RWPE1 (cell line): ENCODE data around the gene FPR1.
A peak's percentile ranks its signal among the peaks of the same experiment; 100 is the strongest.

ENCODE experiments used
- CTCF ChIA-PET: fragments of 350-600 bp; sonication (Branson Sonifier 250); formaldehyde crosslinking; extraction: SDS; loops from one replicate; lab custom pipeline; 2021; lab: Yijun Ruan, JAX
- POLR2A ChIA-PET: fragments of 400-600 bp; formaldehyde crosslinking; extraction: SDS; loops from one replicate; lab custom pipeline; 2020; ENCODE audit warnings: antibody characterized with exemption; ENCODE audit not compliant: low non-redundant PET; lab: Yijun Ruan, JAX
- DNase-seq: peaks from one replicate; pipeline ENCODE4 v3.0.0; 2012; ENCODE audit warnings: low spot score
- H3K27ac ChIP-seq: fragments of 450-650 bp; 2 replicates; pipeline ENCODE4 v1.5.1; 2017
- TF ChIP-seq, protein P1 (sequence below): fragments of 450-650 bp; conservative IDR thresholded peaks from 2 replicates; pipeline ENCODE4 v1.5.1; 2017; ENCODE audit warnings: low read depth, mild to moderate bottlenecking

Gene FPR1

DNA sequence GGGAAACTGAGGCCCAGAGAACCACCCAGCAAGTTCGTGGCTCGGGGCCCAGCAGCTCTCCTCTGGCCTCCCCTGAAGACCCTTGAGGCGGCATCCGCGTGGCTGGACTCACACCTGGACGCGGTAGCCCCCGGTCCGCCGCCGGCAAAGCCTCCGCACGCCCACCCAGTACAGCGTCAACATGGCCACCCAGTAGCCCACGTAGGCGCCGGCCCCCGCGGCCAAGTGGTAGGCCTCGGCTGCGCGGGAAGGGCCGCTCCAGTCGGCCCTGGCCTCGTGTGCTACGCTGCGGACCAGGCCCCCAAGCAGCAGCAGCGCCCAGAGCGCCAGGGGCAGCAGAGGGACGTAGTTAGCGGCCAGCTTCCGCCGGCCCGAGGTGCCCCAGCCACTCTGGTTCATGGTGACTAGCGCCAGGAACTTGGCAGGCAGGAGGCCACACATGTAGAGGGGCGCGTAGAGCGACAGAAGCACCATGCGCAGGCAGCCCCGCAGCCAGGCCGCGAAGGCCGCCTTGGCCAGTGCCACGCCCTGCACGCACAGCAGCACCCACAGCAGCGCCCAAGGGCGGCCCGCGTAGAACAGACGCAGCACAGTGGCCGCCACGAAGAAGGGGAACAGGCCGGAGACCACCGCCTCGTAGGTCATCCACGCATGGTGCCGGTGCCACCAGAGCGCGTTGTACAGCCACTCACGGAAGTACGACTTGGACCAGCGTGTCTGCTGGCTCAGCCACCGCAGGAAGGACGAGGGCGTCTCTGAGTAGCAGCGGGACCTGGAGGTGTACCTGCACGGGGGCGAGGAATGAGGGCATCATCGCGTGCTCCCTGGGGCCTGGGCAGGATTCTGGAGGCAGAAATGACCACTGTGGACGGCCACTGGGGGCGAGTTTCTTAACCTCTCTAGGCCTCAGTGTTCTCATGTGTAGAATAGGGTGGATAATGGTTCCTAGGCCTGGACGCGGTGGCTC lies 38.1 kb downstream of the FPR1 start:
- TF ChIP-seq, protein P1, sequence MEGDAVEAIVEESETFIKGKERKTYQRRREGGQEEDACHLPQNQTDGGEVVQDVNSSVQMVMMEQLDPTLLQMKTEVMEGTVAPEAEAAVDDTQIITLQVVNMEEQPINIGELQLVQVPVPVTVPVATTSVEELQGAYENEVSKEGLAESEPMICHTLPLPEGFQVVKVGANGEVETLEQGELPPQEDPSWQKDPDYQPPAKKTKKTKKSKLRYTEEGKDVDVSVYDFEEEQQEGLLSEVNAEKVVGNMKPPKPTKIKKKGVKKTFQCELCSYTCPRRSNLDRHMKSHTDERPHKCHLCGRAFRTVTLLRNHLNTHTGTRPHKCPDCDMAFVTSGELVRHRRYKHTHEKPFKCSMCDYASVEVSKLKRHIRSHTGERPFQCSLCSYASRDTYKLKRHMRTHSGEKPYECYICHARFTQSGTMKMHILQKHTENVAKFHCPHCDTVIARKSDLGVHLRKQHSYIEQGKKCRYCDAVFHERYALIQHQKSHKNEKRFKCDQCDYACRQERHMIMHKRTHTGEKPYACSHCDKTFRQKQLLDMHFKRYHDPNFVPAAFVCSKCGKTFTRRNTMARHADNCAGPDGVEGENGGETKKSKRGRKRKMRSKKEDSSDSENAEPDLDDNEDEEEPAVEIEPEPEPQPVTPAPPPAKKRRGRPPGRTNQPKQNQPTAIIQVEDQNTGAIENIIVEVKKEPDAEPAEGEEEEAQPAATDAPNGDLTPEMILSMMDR = no peak
- no peak for DNase-seq
- CTCF ChIA-PET = interaction anchor here (0.7 kb wide), 1 partner anchor 64 kb away, joined by 4 read pairs; no protein-coding TSS in a partner anchor
- POLR2A ChIA-PET = no interaction called here
- no peak overlapping the region for H3K27ac ChIP-seq

GRCh38 chr19:51712461-51713081 lies 39.1 kb downstream of the FPR1 start:
- peak; percentile 75 for DNase-seq
- ChIA-PET POLR2A (no interaction called here), CTCF (interaction anchor here (1.5 kb wide), 1 partner anchor 65 kb away, joined by 7 read pairs; no protein-coding TSS in a partner anchor)
- H3K27ac ChIP-seq = no peak overlapping the region
- TF ChIP-seq, protein P1 = peak; percentile 73

GRCh38 chr19:51711702-51712101 lies 40.0 kb downstream of the FPR1 start:
- H3K27ac ChIP-seq = no peak overlapping the region
- ChIA-PET POLR2A (no interaction called here), CTCF (interaction anchor here (1.5 kb wide), 1 partner anchor 66 kb away, joined by 7 read pairs; no protein-coding TSS in a partner anchor)
- no peak for DNase-seq
- TF ChIP-seq, protein P1 = no peak

GRCh38 chr19:51710163-51710562 lies 41.5 kb downstream of the FPR1 start:
- CTCF ChIA-PET = interaction anchor here (1.4 kb wide), 1 partner anchor 68 kb away, joined by 8 read pairs; no protein-coding TSS in a partner anchor
- POLR2A ChIA-PET = no interaction called here
- no peak for DNase-seq
- TF ChIP-seq, protein P1 = no peak
- H3K27ac ChIP-seq = no peak overlapping the region

DNA sequence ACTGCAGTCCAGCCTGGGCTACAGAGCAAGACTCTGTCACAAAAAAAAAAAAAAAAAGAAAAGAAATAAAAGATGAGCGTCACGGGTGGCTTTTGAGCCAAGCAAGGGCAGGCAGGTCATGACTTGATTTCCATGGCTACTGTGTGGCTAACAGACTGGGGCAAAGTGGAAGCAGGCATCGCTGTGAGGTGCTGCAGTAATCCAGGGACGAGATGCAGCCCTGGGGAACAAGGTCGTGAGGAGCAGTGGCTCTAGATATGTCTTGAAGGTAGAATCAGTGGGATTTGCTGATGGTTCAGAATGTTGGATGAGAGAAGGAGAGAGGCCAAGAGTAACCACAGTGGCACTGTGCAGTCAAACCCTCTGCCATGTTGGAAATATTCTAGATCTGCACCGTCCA lies 42.1 kb downstream of the FPR1 start:
- no peak overlapping the region for H3K27ac ChIP-seq
- TF ChIP-seq, protein P1 = no peak
- no peak for DNase-seq
- POLR2A ChIA-PET = interaction anchor here (0.6 kb wide), 1 partner anchor 161 kb away, joined by 5 read pairs; no protein-coding TSS in a partner anchor
- CTCF ChIA-PET = interaction anchor here (1.4 kb wide), 1 partner anchor 68 kb away, joined by 8 read pairs; no protein-coding TSS in a partner anchor

GRCh38 chr19:51708811-51709210 lies 42.9 kb downstream of the FPR1 start:
- no peak for DNase-seq
- H3K27ac ChIP-seq = no peak overlapping the region
- POLR2A ChIA-PET = no interaction called here
- TF ChIP-seq, protein P1 = no peak
- CTCF ChIA-PET = interaction anchor here (1.4 kb wide), 1 partner anchor 69 kb away, joined by 8 read pairs; no protein-coding TSS in a partner anchor
